ENCODE data around the gene TWF2. TPM values are rescaled to one million over a fixed set of nuclear protein-coding genes. Genes with fewer than 3 reads are reported as not detected.

Gene TWF2
- polyA plus RNA-seq, 3 donors, result 141 to 199 (median 176) TPM

DNA sequence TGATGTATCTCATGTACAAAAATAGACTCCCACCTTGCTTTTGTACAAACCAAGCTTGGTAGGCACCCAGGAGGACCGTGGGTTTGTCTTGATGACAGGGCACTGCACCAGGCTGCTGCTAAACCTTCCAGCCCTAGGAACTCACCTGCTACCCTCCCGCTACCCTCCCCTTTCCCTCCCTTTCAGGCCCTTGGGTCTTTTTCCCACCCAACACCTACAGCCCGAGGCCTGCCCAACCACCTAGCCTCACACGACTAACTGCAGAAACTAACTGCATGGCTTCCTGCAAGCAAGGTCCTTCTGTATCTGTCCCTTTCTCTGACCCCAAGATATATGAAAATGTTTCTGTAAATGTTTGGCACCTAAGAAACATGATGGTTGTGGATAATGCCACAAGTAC, 17.7 kb upstream of the TWF2 start:
- Histone ChIP-seq H3K36me3 (replicated peaks in 1 of 2; ENCODE audit: control insufficient read depth in 1 of 2, insufficient read depth in 2 of 2, low read length in 2 of 2) (peaks cover 78 to 93% of the 10 kb centered on the region in 2 donors), H3K79me2 (ENCODE audit: insufficient read depth, low read length) (peaks cover 69% of the 10 kb centered on the region), H2AFZ (ENCODE audit: insufficient read depth, low read depth, low read length, poor library complexity, severe bottlenecking) (no peak overlapping the region), H3K4me3 (replicated peaks in 1 of 3; ENCODE audit: low read depth in 2 of 3, low read length in 3 of 3) (no peak overlapping the region), H4K20me1 (ENCODE audit: insufficient read depth, low read length) (peaks cover 93% of the 10 kb centered on the region), H3K27me3 (ENCODE audit: control insufficient read depth in 2 of 2, insufficient read depth in 2 of 2, low read length in 2 of 2) (no peaks in the 10 kb centered on the region), H3K9me3 (replicated peaks in 1 of 2; ENCODE audit: control insufficient read depth in 1 of 2, insufficient read depth in 1 of 2, low read length in 2 of 2) (no peaks in the 10 kb centered on the region), H3K4me1 (ENCODE audit: control insufficient read depth in 1 of 2, insufficient read depth in 2 of 2, low read length in 2 of 2) (peaks cover 18 to 21% of the 10 kb centered on the region in 2 donors), H3K4me2 (replicated peaks; ENCODE audit: extremely low read depth, low read length, poor library complexity, severe bottlenecking) (no peak overlapping the region), H3K27ac (ENCODE audit: low read depth in 1 of 2, low read length in 2 of 2) (peak overlapping the region in 1 of 2 donors; percentile 40), H3K9ac (ENCODE audit: insufficient read depth, low read length, poor library complexity, severe bottlenecking) (no peak overlapping the region)
- Mint-ChIP-seq H3K4me1 (peaks cover 26% of the 10 kb centered on the region), H3K4me3 (no peak overlapping the region), H3K9me3 (peaks cover 0 to 3% (median 0%) of the 10 kb centered on the region in 7 donors), H3K36me3 (peaks cover 78 to 98% of the 10 kb centered on the region in 2 donors), H3K27ac (peak overlapping the region in 1 of 7 donors; percentile 26), H3K27me3 (ENCODE audit: low read depth in 3 of 3) (no peaks in the 10 kb centered on the region)
- no peak for DNase-seq
- intact Hi-C loops (cut with micrococcal nuclease), result no loop called here
- WGBS (ENCODE audit: insufficient coverage), result 100% methylated on average over 4 of the region's 4 CpGs
- no peak for TF ChIP-seq CTCF (IDR thresholded peaks at IDR 0.05)

DNA sequence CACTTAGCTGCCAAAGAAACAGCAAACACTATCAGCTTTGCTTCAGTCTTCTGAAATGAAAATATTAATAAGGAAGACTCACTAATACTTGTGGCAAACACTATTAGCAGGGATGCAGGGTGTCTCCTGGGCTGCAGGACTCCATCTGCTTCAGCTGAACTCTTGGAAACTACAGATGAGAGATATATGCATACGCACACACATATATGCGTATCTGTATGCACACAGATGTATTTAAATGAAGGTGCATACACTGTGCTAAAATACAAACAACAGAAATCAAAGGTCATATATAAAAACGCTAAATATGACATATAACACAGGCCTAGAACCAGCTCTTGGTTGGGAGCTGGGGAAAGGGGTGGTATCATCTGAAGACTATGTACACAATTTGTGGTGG, 17.2 kb upstream of the TWF2 start:
- Histone ChIP-seq H3K27me3 (ENCODE audit: control insufficient read depth in 2 of 2, insufficient read depth in 2 of 2, low read length in 2 of 2) (no peaks in the 10 kb centered on the region), H3K79me2 (ENCODE audit: insufficient read depth, low read length) (peaks cover 69% of the 10 kb centered on the region), H3K4me1 (ENCODE audit: control insufficient read depth in 1 of 2, insufficient read depth in 2 of 2, low read length in 2 of 2) (peaks cover 18 to 21% of the 10 kb centered on the region in 2 donors), H2AFZ (ENCODE audit: insufficient read depth, low read depth, low read length, poor library complexity, severe bottlenecking) (no peak overlapping the region), H3K9ac (ENCODE audit: insufficient read depth, low read length, poor library complexity, severe bottlenecking) (no peak overlapping the region), H3K9me3 (replicated peaks in 1 of 2; ENCODE audit: control insufficient read depth in 1 of 2, insufficient read depth in 1 of 2, low read length in 2 of 2) (no peaks in the 10 kb centered on the region), H4K20me1 (ENCODE audit: insufficient read depth, low read length) (peaks cover 90% of the 10 kb centered on the region), H3K36me3 (replicated peaks in 1 of 2; ENCODE audit: control insufficient read depth in 1 of 2, insufficient read depth in 2 of 2, low read length in 2 of 2) (peaks cover 75 to 93% of the 10 kb centered on the region in 2 donors), H3K27ac (ENCODE audit: low read depth in 1 of 2, low read length in 2 of 2) (peak overlapping the region in 1 of 2 donors; percentile 40), H3K4me2 (replicated peaks; ENCODE audit: extremely low read depth, low read length, poor library complexity, severe bottlenecking) (no peak overlapping the region), H3K4me3 (replicated peaks in 1 of 3; ENCODE audit: low read depth in 2 of 3, low read length in 3 of 3) (no peak overlapping the region)
- Mint-ChIP-seq H3K4me1 (peaks cover 26% of the 10 kb centered on the region), H3K4me3 (no peak overlapping the region), H3K27me3 (ENCODE audit: low read depth in 3 of 3) (no peaks in the 10 kb centered on the region), H3K36me3 (peaks cover 76 to 98% of the 10 kb centered on the region in 2 donors), H3K9me3 (peaks cover 0 to 3% (median 0%) of the 10 kb centered on the region in 7 donors), H3K27ac (peak overlapping the region in 1 of 7 donors; percentile 30)
- WGBS (ENCODE audit: insufficient coverage), result no CpG with 5 or more reads among the region's 3 CpGs
- intact Hi-C loops (cut with micrococcal nuclease), result no loop called here
- DNase-seq, result no peak
- no peak for TF ChIP-seq CTCF (IDR thresholded peaks at IDR 0.05)

All from CD14-positive monocyte (primary cell).